ENCODE data around the gene C2orf76. TPM values are rescaled to one million over a fixed set of nuclear protein-coding genes. Genes with fewer than 3 reads are reported as not detected.

Gene C2orf76
- 9.8 and 18.2 TPM in 2 replicates for total RNA-seq

DNA sequence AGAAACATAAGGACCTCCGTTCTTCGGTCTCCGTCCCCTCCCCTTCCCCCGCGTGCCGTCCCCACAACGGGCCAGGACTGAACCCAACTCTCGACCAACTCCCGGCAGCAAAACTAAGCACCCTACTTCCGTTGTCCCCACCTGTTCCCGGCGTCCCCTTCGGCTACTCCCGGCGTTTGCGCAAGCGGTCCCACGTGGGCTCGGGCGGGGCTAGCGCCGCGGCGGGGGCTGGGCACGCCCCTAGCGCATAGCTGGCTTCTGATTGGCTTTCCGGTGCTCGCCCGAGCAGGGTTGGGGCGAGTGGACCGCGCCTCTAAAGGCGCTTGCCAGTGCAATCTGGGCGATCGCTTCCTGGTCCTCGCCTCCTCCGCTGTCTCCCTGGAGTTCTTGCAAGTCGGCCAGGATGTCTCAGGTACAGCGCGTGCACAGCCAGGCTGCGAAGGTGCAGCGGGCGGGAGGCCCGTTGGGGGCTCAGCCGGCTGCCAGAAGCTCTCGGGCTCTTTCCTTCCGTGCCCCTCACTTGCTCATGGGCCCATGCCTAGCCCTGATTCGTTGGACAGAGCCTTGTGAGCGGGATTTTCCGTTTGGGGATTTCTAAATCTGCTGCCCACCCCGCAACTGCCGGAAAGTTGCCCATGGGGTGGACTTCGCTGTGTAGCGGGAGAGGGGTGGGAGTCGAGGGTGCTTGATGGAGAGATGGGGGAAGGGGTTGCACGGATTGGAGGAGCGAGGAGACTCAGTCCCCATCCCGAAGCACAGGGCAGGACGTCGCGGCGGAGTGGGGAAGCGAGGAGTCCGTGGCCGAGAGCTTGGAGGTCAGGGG is at the start of gene C2orf76, which contains the start of gene DBI:
Gene C2orf76 (minus strand): TSS at position 186 of the 823 bp plus-strand sequence. CDS start 26,875 bp downstream, outside the sequence.
Gene DBI (plus strand): TSS at position 329 of the 823 bp plus-strand sequence. CDS start 75 bp downstream, at position 404.

Other genes with a start within 250 kb of the C2orf76 start
- not detected in 2 replicates for gene C1QL2, start 208.1 kb downstream of the C2orf76 start, total RNA-seq
- gene STEAP3, start 143.0 kb downstream of the C2orf76 start, total RNA-seq = 14.0 and 25.4 TPM in 2 replicates
- gene DBI, start 143 bp upstream of the C2orf76 start, total RNA-seq = 192 and 222 TPM in 2 replicates
- 2.0 and 7.6 TPM in 2 replicates for gene TMEM37, start 65.0 kb upstream of the C2orf76 start, total RNA-seq
- gene SCTR, start 157.6 kb upstream of the C2orf76 start, total RNA-seq = not detected in 2 replicates
- not detected in 2 replicates for gene CFAP221, start 177.6 kb upstream of the C2orf76 start, total RNA-seq

Measured in pericardium fibroblast (primary cell).